NOMO-1 (cell line): Measurements from ENCODE around the gene CFAP92.

Experiments used
- DNase-seq, 2 experiments: peaks; one replicate each; lab custom pipeline; 2025; ENCODE audit not compliant: unreplicated experiment in 2 of 2; lab: John Stamatoyannopoulos, UW

Gene CFAP92

GRCh38 chr3:129006864-129007263 lies 13.0 kb upstream of the CFAP92 start:
- no peak for DNase-seq

GRCh38 chr3:129005526-129006303 lies 11.8 kb upstream of the CFAP92 start:
- DNase-seq: no peak

- no peak for DNase-seq
These were observed 10.9 kb upstream of the CFAP92 start for GRCh38 chr3:129004639-129005295.

GRCh38 chr3:129003578-129004112 lies 9.8 kb upstream of the CFAP92 start:
- DNase-seq: peak; percentile 11 to 17

- DNase-seq: no peak
These were observed 9.0 kb upstream of the CFAP92 start for GRCh38 chr3:129002573-129003569.

GRCh38 chr3:129001806-129002572 lies 8.1 kb upstream of the CFAP92 start:
- DNase-seq: peak; percentile 60 to 65

- no peak for DNase-seq
These were observed 7.4 kb upstream of the CFAP92 start, which contains the start of gene EFCC1 for GRCh38 chr3:129001101-129001805. Gene EFCC1 (plus strand): TSS chr3:129001304. CDS start chr3:129001629, 325 bp downstream.

- no peak for DNase-seq
These were observed 6.8 kb upstream of the CFAP92 start for GRCh38 chr3:129000742-129001100.

- no peak for DNase-seq
These were observed 5.2 kb upstream of the CFAP92 start for GRCh38 chr3:128999102-128999501.

GRCh38 chr3:128998561-128998960 lies 4.7 kb upstream of the CFAP92 start:
- peak in 1 of 2 experiments; percentile 44 for DNase-seq

- peak; percentile 36 to 86 for DNase-seq
These were observed 3.7 kb upstream of the CFAP92 start for GRCh38 chr3:128997486-128998133.

GRCh38 chr3:128996726-128997125 lies 2.9 kb upstream of the CFAP92 start:
- no peak for DNase-seq

GRCh38 chr3:128996200-128996599 lies 2.3 kb upstream of the CFAP92 start:
- DNase-seq: peak; percentile 88 to 98

- no peak for DNase-seq
These were observed 1.9 kb upstream of the CFAP92 start for GRCh38 chr3:128995737-128996136.

GRCh38 chr3:128994581-128995546 lies 988 bp upstream of the CFAP92 start:
- DNase-seq: no peak

- DNase-seq: no peak
These were observed 267 bp upstream of the CFAP92 start for GRCh38 chr3:128994173-128994512.

GRCh38 chr3:128992926-128993460 lies 883 bp downstream of the CFAP92 start:
- no peak for DNase-seq
